ENCODE measurements around the gene ANKK1.

Gene ANKK1

DNA sequence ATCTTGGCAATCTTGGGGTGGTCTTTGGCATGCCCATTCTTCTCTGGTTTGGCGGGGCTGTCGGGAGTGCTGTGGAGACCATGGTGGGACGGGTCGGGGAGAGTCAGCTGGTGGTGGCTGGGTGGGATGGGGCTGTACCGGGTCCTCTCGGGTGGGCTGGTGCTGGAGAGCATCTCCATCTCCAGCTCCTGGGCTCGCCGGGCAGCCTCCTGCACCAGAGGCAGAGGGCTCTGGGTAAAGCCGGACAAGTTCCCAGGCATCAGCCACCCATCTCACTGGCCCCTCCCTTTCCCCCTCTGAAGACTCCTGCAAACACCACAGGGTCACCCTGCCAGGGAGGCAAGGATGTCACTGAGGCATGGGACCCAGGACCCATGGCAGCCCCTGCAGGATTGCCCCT, 25.1 kb downstream of the ANKK1 start:
- ChIA-PET POLR2A (no interaction called here), CTCF (no interaction called here)
- H3K4me1 ChIP-seq (ENCODE audit: control insufficient read depth, insufficient read depth, low read length) = no peaks in the 10 kb centered on the region
- no peaks in the 10 kb centered on the region for H3K36me3 ChIP-seq (ENCODE audit: control insufficient read depth in 2 of 2, insufficient read depth in 1 of 2, low read length in 2 of 2)
- H3K4me3 ChIP-seq (ENCODE audit: low read depth, low read length) = no peak overlapping the region
- no peaks in the 10 kb centered on the region for H3K9me3 ChIP-seq (ENCODE audit: control insufficient read depth, insufficient read depth, low read depth, low read length)
- TF ChIP-seq KLF16 (tag by site-specific recombination; IDR thresholded peaks at IDR 0.05) (no peak), ZBTB1 (tag by site-specific recombination; IDR thresholded peaks at IDR 0.05) (no peak), ZNF785 (tag by site-specific recombination; IDR thresholded peaks at IDR 0.05) (no peak), ZNF600 (tag by site-specific recombination; IDR thresholded peaks at IDR 0.05) (no peak), SP3 (tag by site-specific recombination; IDR thresholded peaks at IDR 0.05) (no peak), GLIS2 (tag by site-specific recombination; IDR thresholded peaks at IDR 0.05) (no peak), GLI2 (tag by site-specific recombination; IDR thresholded peaks at IDR 0.05; ENCODE audit: borderline replicate concordance, low read depth) (no peak), EGR2 (tag by site-specific recombination; IDR thresholded peaks at IDR 0.05; ENCODE audit: low read depth) (no peak), HOXC10 (CRISPR knock-in tag; IDR thresholded peaks at IDR 0.05) (no peak), ZNF560 (tag by site-specific recombination; IDR thresholded peaks at IDR 0.05; ENCODE audit: borderline replicate concordance) (no peak)
- TF ChIP-seq, protein P1, sequence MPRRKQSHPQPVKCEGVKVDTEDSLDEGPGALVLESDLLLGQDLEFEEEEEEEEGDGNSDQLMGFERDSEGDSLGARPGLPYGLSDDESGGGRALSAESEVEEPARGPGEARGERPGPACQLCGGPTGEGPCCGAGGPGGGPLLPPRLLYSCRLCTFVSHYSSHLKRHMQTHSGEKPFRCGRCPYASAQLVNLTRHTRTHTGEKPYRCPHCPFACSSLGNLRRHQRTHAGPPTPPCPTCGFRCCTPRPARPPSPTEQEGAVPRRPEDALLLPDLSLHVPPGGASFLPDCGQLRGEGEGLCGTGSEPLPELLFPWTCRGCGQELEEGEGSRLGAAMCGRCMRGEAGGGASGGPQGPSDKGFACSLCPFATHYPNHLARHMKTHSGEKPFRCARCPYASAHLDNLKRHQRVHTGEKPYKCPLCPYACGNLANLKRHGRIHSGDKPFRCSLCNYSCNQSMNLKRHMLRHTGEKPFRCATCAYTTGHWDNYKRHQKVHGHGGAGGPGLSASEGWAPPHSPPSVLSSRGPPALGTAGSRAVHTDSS (tag by site-specific recombination; IDR thresholded peaks at IDR 0.05) = no peak
- TF ChIP-seq, protein P2, sequence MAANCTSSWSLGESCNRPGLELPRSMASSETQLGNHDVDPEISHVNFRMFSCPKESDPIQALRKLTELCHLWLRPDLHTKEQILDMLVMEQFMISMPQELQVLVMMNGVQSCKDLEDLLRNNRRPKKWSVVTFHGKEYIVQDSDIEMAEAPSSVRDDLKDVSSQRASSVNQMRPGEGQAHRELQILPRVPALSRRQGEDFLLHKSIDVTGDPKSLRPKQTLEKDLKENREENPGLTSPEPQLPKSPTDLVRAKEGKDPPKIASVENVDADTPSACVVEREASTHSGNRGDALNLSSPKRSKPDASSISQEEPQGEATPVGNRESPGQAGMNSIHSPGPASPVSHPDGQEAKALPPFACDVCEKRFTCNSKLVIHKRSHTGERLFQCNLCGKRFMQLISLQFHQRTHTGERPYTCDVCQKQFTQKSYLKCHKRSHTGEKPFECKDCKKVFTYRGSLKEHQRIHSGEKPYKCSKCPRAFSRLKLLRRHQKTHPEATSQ (tag by site-specific recombination; IDR thresholded peaks at IDR 0.05) = no peak
- TF ChIP-seq, protein P3, sequence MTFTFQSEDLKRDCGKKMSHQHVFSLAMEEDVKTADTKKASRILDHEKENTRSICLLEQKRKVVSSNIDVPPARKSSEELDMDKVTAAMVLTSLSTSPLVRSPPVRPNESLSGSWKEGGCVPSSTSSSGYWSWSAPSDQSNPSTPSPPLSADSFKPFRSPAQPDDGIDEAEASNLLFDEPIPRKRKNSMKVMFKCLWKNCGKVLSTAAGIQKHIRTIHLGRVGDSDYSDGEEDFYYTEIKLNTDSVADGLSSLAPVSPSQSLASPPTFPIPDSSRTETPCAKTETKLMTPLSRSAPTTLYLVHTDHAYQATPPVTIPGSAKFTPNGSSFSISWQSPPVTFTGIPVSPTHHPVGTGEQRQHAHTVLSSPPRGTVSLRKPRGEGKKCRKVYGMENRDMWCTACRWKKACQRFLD (tag by site-specific recombination; IDR thresholded peaks at IDR 0.05) = no peak
- H3K27ac ChIP-seq (ENCODE audit: extremely low read depth, low read depth, low read length) = no peak overlapping the region

DNA sequence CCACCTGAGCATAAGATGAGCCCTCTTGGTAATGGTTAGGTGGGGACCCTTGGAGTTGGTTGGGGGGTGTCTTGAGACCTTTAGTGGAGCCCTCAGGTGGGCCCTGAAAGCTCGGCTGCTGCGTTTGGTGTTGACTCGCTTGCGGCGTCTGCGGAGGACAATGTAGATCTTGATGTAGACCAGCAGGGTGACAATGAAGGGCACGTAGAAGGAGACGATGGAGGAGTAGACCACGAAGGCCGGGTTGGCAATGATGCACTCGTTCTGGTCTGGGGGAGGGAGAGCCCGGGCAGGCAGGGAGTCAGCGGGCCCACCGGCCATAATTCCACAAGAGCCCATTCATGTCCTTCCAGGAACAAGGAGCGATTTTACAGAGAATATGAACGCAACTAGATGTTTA, 27.8 kb downstream of the ANKK1 start:
- ChIA-PET CTCF (no interaction called here), POLR2A (no interaction called here)
- TF ChIP-seq ZNF571 (tag by site-specific recombination; IDR thresholded peaks at IDR 0.05) (no peak), REPIN1 (tag by site-specific recombination; IDR thresholded peaks at IDR 0.05; ENCODE audit: low read depth) (no peak), SETDB1 (IDR thresholded peaks at IDR 0.05; ENCODE audit: insufficient read length, low read length) (no peak), ZNF654 (tag by site-specific recombination; IDR thresholded peaks at IDR 0.05; ENCODE audit: low read depth) (no peak), KLF8 (tag by site-specific recombination; IDR thresholded peaks at IDR 0.05) (no peak), ZNF174 (tag by site-specific recombination; IDR thresholded peaks at IDR 0.05) (no peak), IKZF3 (tag by site-specific recombination; IDR thresholded peaks at IDR 0.05) (no peak)
- TF ChIP-seq, protein P4, sequence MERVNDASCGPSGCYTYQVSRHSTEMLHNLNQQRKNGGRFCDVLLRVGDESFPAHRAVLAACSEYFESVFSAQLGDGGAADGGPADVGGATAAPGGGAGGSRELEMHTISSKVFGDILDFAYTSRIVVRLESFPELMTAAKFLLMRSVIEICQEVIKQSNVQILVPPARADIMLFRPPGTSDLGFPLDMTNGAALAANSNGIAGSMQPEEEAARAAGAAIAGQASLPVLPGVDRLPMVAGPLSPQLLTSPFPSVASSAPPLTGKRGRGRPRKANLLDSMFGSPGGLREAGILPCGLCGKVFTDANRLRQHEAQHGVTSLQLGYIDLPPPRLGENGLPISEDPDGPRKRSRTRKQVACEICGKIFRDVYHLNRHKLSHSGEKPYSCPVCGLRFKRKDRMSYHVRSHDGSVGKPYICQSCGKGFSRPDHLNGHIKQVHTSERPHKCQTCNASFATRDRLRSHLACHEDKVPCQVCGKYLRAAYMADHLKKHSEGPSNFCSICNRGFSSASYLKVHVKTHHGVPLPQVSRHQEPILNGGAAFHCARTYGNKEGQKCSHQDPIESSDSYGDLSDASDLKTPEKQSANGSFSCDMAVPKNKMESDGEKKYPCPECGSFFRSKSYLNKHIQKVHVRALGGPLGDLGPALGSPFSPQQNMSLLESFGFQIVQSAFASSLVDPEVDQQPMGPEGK (tag by site-specific recombination; IDR thresholded peaks at IDR 0.05) = no peak
- TF ChIP-seq, protein P5, sequence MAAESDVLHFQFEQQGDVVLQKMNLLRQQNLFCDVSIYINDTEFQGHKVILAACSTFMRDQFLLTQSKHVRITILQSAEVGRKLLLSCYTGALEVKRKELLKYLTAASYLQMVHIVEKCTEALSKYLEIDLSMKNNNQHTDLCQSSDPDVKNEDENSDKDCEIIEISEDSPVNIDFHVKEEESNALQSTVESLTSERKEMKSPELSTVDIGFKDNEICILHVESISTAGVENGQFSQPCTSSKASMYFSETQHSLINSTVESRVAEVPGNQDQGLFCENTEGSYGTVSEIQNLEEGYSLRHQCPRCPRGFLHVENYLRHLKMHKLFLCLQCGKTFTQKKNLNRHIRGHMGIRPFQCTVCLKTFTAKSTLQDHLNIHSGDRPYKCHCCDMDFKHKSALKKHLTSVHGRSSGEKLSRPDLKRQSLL (tag by site-specific recombination; IDR thresholded peaks at IDR 0.05) = no peak
- Histone ChIP-seq H3K27ac (ENCODE audit: extremely low read depth, low read depth, low read length) (no peak overlapping the region), H3K9me3 (ENCODE audit: control insufficient read depth, insufficient read depth, low read depth, low read length) (no peaks in the 10 kb centered on the region), H3K36me3 (ENCODE audit: control insufficient read depth in 2 of 2, insufficient read depth in 1 of 2, low read length in 2 of 2) (no peaks in the 10 kb centered on the region), H3K4me3 (ENCODE audit: low read depth, low read length) (no peak overlapping the region), H3K4me1 (ENCODE audit: control insufficient read depth, insufficient read depth, low read length) (no peaks in the 10 kb centered on the region)

Measured in HEK293 (cell line).